DMS153 (cell line): Measurements from ENCODE around the gene SLC11A2.
"Not testable (repeated sequence)": the region's sequence is repeated elsewhere in the genome, so short reads cannot be mapped to it uniquely, and the experiment has no call there.

Experiments
- DNase-seq: peaks from one replicate; lab custom pipeline; 2025; lab: John Stamatoyannopoulos, UW

Gene SLC11A2

DNA sequence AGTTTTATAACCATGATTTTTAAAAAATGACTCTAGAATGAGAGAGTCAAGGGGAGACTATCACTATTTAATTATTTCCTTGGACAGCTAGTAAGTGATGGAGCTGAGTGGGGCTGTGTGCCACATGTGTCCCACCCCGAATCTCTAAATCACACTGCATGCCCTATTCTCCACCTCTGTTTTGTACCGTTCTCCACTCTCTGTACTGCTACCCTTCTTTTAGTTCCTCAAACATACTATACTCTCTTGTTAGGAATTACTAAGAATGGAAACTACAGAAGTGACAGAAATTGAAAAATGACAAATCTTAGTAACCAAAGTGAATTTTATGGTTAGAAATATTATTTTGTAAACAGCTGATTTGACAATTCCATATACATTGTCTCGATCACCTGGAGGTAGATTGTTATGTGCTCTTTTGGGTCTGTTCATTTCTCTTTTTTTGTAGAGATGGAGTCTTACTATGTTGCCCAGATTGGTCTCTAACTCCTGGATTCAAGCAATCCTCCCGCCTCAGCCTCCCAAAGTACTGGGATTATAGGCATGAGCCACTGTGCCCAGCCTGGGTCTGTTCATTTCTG lies 35.9 kb downstream of the SLC11A2 start:
- DNase-seq, result no peak

DNA sequence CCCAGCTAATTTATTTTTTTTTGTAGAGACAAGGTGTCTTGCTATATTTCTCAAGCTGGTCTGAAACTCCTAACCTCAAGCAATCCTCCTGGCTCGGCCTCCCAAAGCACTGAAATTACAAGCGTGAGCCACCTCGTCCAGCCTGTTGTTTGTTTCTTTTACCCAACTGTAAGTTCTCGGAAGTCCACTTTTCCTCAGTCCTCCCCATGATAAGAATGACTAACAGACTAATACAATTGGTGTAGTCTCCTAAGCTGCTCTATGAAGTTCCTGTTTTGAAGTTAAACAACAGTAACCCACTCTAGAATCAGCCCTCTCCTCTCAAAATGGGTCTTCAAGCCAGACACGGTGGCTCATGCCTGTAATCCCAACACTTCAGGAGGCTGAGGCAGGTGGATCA lies 37.3 kb downstream of the SLC11A2 start:
- no peak for DNase-seq

GRCh38 chr12:50988051-50988450 lies 38.1 kb downstream of the SLC11A2 start:
- DNase-seq, result no peak

DNA sequence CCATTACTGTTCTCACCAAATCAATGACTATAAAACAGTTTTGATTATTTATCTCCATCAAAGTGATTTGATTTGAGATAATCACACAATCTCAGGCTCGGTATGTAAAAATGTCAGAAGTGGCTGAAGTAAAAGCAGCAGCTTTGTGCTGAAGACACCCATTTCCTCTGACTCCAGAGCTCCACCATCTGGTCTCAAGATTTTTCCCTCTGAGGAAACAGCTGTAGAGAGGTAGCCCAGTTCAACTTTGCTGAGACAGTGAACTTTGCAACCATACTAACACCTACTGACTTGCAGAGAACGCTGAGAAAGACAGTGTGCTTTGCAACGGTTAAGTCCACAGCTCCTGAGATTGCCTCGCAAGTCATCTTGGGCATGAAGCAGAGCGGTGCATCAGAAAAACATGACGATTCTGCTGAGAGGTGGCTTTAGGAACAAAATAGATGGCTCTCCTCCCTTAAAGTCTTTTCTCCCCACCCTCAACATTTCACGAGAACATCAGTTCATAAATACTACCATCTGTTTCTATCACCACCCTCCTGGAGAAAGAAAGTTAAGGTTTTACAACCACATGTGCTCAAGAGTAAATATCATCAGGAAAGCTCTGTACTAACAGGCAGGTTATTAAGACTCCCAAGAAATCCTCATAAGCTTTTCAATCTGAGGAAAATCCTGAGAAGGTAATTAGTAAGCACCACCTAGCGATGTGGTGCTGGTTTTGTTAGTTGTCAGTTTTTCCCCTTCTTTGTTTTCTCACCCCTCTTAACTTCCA lies 39.0 kb downstream of the SLC11A2 start:
- DNase-seq, result no peak

DNA sequence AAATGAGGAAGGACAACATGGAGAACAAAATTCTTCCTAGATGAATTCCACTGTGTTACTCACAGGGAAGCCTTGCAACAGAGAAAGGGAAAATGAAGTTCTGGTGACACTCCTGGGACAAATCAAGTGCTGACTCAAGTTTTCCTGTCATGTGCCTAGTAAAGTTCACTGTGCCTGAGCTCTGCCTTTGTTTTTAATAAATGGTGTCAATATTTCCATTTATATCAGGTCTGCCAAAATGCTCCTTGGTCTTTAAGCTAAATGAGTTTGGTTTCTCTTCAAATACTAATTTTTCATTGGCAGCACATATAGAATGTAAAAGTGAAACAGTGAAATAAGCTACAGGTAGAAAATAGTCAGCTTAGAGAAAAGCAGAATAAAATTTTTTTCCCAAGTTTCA lies 40.9 kb downstream of the SLC11A2 start:
- DNase-seq, result no peak

GRCh38 chr12:50984586-50985298 lies 41.4 kb downstream of the SLC11A2 start:
- DNase-seq, result no peak

DNA sequence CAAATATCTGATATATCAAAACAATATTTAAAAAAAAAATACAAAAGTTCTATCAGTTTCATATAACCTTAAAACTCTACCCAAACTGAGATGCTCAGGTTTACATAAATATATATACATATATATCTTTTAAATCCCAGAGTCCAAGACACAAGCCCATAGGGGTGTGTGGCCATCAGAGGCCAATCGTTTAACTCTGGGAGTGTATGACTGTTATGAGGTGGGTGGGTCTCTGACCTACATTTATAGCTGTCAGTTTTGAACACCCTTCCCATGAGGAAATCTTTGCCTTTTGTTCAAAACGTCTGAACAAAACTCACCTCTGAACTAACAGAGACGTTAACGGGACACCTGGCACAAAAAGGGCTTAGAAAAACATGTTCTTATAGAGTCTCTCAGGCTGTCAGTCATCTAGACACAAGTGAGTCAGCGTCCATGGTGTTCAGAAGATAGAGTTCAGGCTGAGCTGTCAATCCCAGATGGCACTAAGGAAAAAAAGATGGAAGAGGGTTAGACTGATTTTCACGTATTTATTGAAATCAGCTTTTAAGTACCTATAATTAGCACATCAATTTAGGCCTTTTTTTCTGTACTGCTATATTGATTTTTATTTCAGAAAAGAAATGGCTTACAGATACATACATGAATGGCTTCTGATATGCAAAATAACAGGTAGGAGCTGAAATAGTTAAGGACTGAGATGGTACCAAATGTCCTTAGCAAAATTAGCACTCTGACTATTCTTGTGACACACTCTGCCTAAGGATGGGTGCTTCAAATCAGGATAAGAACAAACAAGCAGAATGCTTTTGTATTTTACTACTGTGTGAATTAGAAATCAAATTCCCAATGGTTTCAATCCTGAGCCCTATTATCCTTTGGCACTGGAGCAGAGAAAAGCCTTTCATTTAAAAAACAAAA lies 44.6 kb downstream of the SLC11A2 start:
- no peak for DNase-seq

GRCh38 chr12:50980545-50980944 lies 45.6 kb downstream of the SLC11A2 start:
- no peak for DNase-seq

DNA sequence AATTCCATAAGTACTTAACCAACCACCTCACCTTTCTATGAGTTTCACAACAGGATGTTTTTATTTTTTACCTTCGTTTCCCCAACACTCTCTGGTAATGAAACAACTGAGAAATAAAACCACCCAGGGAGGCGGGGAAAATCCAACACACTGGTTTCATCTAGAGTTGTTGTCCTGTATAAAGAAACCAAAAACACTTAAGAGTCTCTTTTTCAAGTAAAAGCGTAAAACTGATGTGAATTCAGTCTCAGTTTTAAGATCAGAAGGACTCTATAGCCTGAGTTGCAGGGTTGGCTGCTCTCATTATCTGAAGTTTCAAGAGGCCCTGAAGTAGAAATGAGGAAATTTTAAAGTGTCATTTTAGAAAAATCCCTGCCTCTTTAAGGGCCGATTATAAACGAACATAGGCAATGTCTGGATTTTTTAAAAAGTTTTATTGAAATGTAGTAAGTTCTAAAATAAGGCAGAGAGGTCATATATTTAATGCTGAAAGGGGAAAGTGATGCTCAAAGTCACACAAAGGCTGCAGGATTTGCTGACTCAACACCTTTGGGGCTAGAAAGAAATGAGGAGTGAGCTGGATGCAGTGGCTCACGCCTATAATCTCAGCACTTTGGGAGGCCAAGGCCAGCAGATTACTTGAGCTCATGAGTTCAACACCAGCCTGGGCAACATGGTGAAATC lies 46.7 kb downstream of the SLC11A2 start:
- no peak for DNase-seq

DNA sequence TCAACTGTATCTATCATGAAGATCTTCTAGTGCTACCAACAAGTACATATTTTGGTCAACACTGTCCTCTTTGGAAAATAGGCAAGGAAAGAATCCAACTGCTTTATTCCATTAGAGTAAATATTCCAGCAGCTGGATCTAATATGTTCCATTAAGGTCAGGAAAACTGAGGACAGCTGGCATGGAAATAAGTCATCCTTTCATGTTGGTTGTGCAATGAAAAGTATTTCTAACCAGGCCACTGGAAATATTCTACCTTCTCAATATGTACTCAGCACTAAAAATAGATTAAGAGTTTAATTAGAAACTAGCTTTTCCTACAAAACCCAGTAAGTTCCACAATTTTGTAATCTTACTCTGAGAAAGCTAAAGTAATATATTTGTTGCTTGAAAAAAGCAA lies 54.2 kb downstream of the SLC11A2 start:
- no peak for DNase-seq

GRCh38 chr12:50964432-50964831 lies 61.8 kb downstream of the SLC11A2 start:
- DNase-seq, result no peak

- DNase-seq, result no peak
Observed at GRCh38 chr12:50961708-50962107, 64.5 kb downstream of the SLC11A2 start.

GRCh38 chr12:50960130-50960529 lies 66.1 kb downstream of the SLC11A2 start:
- no peak for DNase-seq

DNA sequence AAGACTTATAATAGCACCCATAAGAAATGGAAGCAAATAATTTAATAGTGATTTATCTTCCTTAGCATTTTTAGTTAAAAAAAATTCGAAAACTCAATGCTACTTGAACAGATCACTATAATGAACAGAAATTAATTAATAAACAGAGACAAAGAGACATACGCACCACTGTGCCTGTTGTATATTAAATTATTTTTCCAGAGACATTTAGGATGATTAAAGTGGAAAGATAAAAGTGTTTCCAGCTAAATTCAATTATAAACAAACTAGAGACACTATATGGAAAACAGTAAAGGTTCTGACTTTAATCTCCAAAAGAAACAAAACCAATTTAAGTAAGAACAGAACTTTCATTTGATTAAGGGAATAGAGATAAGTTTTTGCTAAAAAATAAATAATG lies 70.5 kb downstream of the SLC11A2 start:
- no peak for DNase-seq

DNA sequence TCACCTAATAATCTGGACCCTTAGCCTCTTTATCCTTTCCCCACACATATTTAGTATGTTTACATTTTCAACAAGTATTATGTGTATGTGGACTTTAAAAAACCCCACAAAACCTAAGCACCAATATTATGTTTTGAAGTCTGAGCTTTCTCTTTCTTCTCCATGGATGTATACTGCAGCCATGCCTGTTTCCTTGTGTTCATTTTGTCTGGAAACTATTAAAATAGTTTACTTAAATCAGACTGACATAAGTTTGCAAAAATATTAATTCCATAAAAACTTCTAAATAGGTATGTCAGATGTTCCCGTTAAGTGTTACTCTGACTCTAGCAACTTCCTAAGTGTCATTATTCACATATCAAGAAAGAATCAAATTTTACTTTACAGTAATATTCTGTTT lies 70.9 kb downstream of the SLC11A2 start:
- DNase-seq, result no peak

DNA sequence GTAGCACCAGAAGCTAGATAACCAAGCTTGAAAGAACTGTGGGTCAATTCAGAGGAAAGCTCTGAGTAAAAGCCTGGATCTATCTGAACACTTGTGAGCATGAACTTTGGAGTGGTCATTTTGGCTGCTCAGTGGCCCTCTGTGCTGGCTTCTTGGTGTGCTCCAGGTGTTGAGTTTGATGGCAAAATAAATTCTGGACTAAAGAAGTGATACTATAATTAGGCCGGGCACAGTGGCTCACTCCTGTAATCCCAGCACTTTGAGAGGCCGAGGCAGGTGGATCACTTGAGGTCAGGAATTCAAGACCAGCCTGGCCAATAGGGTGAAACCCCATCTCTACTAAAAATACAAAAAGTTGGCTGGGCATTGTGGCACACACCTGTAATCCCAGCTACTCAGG lies 71.4 kb downstream of the SLC11A2 start:
- DNase-seq, result not testable (repeated sequence)

DNA sequence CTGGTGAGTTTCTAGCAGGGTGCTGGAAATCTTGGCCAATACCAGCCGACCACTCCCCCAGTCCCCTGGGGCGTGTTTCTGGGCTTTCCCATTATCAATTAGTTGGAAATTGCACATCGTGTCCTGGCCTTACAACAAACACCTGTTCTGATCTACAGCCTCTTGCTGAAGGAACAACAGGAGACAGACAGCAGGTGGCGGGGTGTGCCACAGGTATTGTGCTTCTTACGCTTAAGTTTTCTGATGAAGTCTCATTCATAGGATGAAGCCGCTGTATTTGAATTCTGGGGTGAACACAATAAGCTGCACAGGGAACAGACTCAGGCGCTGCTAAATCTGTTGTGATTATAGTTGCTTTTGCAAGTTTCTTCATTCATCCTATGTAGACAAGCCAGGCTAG lies 73.1 kb downstream of the SLC11A2 start:
- DNase-seq, result no peak

DNA sequence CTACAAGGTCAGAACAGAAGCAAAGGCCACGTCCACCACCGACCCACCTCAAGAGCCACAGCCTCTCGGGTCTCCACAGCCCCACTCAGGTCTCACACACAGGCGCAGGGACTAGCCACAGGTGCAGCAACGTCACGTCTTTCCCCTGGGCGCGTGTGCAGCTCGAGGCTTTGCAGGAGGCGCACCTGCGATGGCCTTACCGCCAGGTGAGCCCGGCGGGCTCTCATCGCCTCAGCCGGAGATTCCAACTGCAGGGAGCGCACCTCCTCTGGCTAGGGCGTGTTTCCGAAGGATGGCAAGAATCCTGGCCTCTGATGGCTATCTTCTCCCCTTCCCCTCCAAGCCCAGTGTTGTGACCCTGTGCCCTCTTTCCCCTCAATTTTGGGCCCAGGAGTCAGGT lies 73.7 kb downstream of the SLC11A2 start, which contains the start of gene HIGD1C:
TSS of gene HIGD1C (plus strand) at position 35 of the 400 bp plus-strand sequence. CDS start 1,455 bp downstream, outside the sequence.
- DNase-seq, result no peak

DNA sequence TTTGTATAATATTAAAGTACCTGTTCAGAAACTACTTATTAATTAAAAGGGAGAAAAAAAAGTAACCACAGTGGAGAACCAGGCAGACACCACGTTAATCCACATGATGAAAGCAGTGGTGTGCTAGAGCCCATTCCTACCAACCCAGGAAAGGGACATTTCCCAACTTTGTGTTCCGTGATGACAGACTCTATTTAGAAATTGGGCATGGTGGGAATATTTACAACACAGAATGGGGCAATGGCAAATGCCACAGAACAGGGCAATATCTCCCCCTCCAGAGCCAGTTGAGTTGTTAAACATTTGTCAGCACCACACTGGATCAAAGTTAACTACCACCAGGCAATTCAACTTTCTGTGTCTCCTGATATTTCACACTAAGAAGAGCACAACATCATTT lies 75.1 kb downstream of the SLC11A2 start:
- no peak for DNase-seq

DNA sequence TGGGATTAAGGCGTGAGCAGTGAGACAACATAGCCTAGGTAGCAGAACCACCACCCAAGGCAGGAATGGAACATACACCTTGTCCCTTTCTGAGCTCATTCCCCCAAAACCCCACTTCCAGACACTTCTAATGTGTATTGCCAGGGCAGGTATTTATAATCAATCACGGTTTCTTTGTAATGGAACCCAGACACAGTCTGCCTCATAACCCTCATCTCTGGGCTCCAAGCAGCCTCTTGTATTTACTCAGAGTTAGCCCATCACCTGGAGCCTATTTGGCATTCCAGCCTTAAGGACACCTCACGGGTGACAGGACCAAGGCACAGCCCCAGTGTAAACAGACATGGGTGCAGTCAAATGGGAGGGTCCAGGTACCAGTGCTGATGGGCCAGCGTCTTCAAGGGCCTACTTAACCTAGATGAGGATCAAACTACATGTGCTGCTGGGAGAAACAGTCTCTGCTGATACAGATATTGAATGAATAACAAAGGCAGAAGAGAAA lies 76.3 kb downstream of the SLC11A2 start:
- no peak for DNase-seq

DNA sequence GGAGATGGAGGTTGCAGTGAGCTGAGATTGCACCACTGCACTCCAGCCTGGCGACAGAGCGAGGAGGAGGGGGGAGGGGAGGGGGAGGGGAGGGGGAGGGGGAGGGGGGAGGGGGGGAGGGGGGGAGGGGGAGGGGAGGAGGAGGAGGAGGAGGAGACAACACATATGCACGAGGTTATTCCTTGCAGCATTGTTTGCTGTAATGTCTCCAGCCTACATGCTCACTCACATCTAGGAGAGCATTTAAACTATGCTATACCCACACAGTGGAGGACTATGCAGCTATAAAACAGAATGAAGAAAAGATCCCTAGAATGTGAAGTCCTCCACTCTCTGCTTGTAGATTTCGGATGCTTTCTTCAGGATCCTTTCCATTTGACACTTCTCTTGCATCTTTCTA lies 77.4 kb downstream of the SLC11A2 start:
- DNase-seq, result no peak
